AG04449 (cell line): ENCODE data around the gene UBE2J2.

Source experiments
- CTCF ChIA-PET: fragments of 350-600 bp; formaldehyde crosslinking; extraction: SDS; loops from one replicate; lab custom pipeline; 2021; ENCODE audit warnings: antibody characterized with exemption; lab: Yijun Ruan, JAX
- POLR2A ChIA-PET: fragments of 400-600, 350-600 bp; formaldehyde crosslinking; extraction: SDS; loops from one replicate; lab custom pipeline; 2020; ENCODE audit warnings: antibody characterized with exemption, inconsistent platforms; lab: Yijun Ruan, JAX
- DNase-seq: peaks from one replicate; pipeline ENCODE4 v3.0.0-alpha.2; 2010; ENCODE audit warnings: low read depth, low spot score
- H3K4me3 ChIP-seq: 2 replicates; pipeline ENCODE4 v1.5.1; 2011; ENCODE audit warnings: low read depth, mild to moderate bottlenecking, control low read depth, low read length
- CTCF ChIP-seq: IDR thresholded peaks from one replicate; pipeline ENCODE4 v1.5.1; 2011; ENCODE audit warnings: mild to moderate bottlenecking, moderate library complexity, low read length, control low read depth, inconsistent platforms; ENCODE audit not compliant: insufficient read depth; ENCODE audit errors: missing control alignments

Gene UBE2J2

GRCh38 chr1:1231400-1232207 lies 42.0 kb downstream of the UBE2J2 start, which contains the start of gene SDF4:
Gene SDF4, minus strand, starts transcription at chr1:1232001. Its CDS starts 3,229 bp downstream, at chr1:1228772.
- peak within 1 kb of the TSS; percentile 77 for H3K4me3 ChIP-seq
- peak; percentile 45 for DNase-seq
- TF ChIP-seq CTCF: no peak
- ChIA-PET CTCF (interaction anchor here (0.6 to 4.5 kb wide), 8 partner anchors 9 to 217 kb away, joined by 3 to 59 read pairs (median 4); no protein-coding TSS in a partner anchor), POLR2A (interaction anchor here (0.6 to 2.0 kb wide), 3 partner anchors 9 to 74 kb away, joined by 3 to 8 read pairs (median 3); no protein-coding TSS in a partner anchor)

GRCh38 chr1:1230656-1231399 lies 42.8 kb downstream of the UBE2J2 start:
- DNase-seq: no peak
- TF ChIP-seq CTCF: peak; percentile 31
- CTCF ChIA-PET: interaction anchor here (0.6 to 4.5 kb wide), 8 partner anchors 8 to 216 kb away, joined by 3 to 59 read pairs (median 4); no protein-coding TSS in a partner anchor
- peak overlapping the region; percentile 77 for H3K4me3 ChIP-seq
- POLR2A ChIA-PET: interaction anchor here (0.6 to 2.0 kb wide), 3 partner anchors 9 to 73 kb away, joined by 3 to 8 read pairs (median 3); no protein-coding TSS in a partner anchor

GRCh38 chr1:1229770-1230169 lies 43.9 kb downstream of the UBE2J2 start:
- ChIA-PET POLR2A (no interaction called here), CTCF (interaction anchor here (1.4 to 4.5 kb wide), 2 partner anchors 20 to 109 kb away, joined by 3 to 59 read pairs; no protein-coding TSS in a partner anchor)
- DNase-seq: no peak
- TF ChIP-seq CTCF: no peak
- H3K4me3 ChIP-seq: no peak overlapping the region; the same call in 1 of the 2 replicates

- ChIA-PET POLR2A (no interaction called here), CTCF (interaction anchor here (1.4 to 4.5 kb wide), 2 partner anchors 21 to 108 kb away, joined by 3 to 59 read pairs; no protein-coding TSS in a partner anchor)
- TF ChIP-seq CTCF: no peak
- no peak for DNase-seq
- H3K4me3 ChIP-seq: no peak overlapping the region
Observed at GRCh38 chr1:1228596-1229321, 44.9 kb downstream of the UBE2J2 start.

- DNase-seq: no peak
- POLR2A ChIA-PET: no interaction called here
- H3K4me3 ChIP-seq: no peak overlapping the region
- TF ChIP-seq CTCF: no peak
- CTCF ChIA-PET: interaction anchor here (4.5 kb wide), 1 partner anchor 107 kb away, joined by 59 read pairs; no protein-coding TSS in a partner anchor
Observed at GRCh38 chr1:1228187-1228586, 45.5 kb downstream of the UBE2J2 start.
